Measurements from ENCODE around the gene PDCD11.

Gene PDCD11

DNA sequence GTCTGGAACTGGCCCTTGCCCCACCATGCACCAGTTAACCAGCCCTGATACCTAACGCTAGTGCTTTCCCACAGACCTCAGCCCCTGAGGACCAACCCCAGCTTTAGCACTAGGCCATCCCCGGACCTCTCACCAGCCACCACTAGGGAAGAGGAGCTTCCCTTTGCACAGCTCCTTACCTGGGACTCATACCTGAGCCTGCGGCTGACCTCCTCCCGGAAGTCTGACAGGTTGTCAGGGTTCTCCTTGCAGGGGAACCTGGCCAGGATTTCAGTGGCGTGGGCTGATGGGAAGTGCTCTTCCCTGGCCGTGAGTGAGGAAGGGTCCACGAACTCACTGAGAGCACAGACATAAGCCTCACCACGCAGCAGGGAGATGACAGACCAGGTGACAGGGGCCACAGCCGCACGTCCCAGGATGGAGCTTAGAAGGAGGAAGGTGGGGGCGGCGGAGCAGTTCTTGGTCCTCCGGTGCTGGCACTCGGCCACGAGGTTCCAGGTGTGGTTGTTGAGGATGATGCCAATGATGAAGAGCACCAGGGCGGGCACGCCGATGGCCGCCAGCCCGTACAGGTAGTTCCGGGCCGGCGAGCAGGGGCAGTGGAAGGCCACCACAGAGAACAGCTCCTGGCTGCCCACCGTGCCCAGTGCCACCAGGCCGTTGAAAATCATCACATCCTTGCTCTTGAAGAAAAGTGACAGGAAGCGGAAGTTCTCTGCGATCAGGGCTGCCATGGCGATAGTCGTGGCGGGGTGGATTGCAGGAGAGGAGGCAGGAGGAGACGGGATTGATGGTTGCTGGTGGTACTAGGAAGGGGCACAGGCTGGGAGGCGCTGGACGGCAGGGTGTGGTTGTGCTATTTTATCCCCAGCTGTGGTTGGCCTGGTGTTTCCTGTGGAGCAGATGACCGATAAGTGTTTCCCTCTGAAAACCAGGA lies 53.0 kb downstream of the PDCD11 start:
- DNase-seq (ENCODE audit: low read depth), result no peak

DNA sequence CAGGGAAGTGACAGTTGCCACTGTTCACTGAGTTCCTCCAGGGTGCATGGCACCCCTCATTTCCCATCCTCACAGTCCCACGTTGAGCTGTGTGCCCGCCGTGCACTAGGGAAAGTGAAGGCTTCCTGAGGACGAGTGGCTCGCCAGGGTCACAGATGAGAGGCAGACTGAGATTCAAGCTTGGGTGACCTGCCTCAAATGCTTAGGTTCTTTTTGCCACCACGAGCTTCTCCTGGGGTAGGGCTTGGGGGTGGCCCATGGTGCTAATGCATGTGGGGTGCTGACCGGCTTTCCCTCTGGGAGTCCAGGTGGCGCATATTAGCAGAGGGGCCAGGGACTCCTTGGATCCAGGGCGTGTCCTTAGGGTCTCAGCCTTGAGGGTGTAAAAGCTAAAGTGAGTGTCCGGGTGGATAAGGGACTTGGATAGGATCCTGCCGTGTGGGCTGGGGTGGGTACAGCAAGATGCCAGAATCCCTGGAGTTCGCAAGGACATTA lies 53.8 kb downstream of the PDCD11 start:
- no peak for DNase-seq (ENCODE audit: low read depth)

DNA sequence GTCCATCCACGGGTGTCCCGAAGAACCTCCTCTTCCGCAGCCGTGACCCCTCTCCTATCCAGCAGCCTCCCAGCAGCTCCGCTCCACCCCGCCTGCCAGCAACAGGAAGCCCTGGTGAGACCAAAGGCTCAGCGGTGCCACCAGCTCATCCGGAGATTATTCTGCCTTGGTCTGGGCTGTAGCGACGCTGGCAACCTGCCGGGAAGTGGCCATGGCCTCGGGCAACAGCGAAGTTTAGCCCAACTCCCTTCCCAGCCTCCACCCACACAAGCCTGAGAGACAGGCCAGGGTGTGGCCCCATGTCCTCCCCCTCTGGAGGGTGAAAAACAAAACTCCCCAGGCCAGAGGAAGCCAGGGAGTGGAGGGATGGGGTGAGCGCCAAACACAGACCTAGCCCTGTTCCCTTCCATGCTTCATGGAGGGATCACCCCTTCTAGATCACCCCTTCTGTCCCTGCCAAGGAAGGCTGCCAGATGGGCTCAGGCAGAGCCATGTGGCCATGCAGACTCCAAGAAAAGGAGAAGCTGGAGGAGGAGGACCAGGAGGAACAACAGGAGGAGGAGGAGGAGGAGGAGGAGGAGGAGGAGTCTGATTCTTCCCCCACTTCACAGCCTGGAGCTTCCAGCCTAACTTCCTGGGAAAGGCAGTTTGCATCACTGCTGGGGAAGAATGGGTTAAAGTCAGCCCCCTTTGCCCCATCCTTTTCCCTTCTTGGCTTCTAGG lies 54.8 kb downstream of the PDCD11 start:
- DNase-seq (ENCODE audit: low read depth), result no peak

DNA sequence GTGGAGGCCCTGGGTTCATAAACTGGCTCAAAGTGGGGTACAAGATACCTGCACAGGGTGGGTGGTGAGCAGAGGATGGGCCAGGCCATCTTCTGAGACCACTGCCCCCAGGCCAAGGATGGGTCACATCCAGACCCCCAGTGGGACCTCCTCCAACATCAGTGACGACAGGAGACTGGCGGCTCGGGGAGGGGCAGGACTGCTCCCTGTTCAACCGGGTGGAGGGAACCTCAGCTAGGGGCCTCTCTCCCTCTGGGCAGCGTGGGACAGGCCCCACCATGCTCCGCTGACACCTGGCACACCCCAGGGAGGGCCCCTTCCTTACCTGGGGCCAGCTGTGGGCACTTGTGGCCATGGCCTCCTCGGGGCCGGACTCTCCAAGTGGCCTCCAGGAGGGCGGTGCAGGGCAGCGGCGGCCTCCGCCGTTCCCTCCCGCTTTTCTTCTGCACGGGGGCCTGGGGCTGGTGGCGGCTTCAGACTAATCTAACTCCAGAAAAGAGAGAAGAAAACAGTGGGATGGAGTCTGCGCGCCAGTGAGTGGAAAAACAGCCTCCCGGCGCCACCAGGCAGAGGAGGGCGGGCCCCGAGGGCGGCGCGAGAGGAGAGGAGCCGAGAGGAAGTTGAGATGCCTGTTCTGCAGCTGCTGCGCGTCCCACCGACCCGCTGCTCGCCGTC lies 55.5 kb downstream of the PDCD11 start, which contains the start of gene CALHM2:
CALHM2 (minus strand) TSS at position 540 of the 675 bp plus-strand sequence. CDS start 2,429 bp downstream, outside the sequence.
- DNase-seq (ENCODE audit: low read depth), result peak; percentile 39

DNA sequence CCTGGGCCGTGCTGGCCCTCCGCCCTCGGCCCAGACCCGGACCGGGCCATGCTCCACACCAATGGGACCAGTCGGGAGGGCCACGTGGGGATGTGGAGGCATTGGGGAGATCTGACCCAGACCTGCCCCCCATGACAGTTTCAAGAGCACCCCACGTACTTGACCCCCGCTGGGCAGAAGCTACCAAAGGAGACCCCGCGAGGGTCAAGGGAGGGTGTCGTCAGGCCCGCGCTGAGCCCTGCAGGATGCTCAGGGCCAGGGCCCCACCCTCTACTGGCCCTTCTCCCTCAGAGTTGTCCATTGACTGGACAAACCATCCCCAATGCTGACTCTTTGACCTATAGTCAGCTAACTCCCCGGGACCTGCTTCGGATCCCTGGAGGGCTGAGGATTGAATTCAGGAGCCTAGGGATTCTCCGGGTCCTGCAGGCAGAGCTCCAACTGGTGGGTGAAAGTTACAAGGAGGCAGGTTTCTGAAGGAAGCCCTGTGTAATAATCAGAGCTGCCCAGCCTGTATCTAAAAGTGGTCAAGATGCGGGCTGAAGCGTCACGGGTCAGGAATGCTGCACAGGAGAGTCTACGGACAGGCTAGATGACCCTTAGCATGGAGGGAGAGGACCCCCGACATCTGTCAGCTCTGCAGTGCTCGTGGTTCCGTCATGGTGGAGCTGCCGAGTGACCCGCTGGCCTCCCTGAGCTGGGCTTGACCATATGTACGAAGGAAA lies 56.2 kb downstream of the PDCD11 start:
- no peak for DNase-seq (ENCODE audit: low read depth)

DNA sequence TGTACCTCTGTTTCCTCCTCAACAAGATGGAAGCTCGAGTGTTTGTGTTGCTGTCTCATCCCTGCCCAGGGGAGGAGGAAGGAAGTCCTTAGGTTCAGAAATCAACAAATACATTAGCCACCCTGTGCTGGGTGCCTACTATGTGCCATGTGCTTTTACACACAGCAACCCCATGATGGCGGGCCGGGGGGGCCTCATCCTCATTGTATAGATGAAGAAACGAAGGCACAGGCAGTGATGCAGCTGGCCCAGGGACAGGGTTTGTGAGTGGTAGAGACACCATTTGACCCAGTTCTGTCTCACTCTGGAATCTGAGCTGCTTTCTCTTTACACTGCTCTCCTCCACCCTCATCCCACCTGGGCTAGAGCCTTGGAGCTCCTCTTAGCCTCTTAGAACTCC lies 57.6 kb downstream of the PDCD11 start:
- no peak for DNase-seq (ENCODE audit: low read depth)

DNA sequence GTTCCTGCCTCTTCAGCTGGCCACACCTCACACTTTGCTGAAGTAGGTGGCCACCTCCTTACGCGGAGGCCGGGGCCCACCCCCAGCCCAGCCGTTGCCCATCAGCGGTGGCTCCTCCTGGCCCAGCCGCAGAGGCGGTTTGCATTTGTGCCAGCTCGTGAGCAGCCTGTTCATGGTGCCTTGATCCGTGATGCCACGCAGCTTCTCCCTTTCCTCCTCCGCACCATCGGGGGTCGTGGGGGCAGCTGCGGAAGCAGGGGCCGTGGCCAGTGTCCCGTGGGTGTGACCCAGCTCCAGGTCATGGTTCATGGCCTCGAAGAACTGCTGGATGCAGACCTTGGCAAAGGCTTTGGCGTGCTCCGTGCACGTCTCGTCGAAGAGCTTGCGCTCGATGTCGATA lies 58.8 kb downstream of the PDCD11 start:
- no peak for DNase-seq (ENCODE audit: low read depth)

DNA sequence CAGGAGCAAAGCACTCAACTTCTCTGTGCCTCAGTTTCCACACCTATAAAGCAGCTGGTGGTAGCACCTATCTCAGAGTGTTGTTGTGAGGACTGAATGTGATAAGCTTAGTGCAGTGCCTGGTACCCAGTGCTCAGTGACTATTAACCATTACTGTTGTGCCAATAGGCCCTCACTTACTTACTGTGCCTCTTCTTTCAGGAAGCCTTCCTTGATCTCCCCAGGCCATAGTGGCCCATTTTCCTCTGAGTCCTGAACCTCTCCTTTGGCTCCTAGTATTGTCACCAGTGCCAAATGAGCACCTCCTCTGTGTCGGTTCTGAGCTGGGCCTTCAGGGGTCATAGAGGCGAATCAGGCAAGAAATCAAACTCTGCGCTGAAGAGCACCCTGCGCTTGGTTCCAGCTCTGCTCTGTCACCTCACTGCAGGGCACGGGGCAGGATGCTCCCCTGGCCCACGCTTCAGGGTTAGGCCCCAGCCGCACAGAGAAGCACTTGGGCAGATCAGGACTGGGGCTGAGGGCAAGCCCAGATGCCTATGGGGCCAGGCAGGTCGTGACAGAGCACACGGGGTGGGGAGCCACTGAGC lies 59.7 kb downstream of the PDCD11 start:
- no peak for DNase-seq (ENCODE audit: low read depth)

DNA sequence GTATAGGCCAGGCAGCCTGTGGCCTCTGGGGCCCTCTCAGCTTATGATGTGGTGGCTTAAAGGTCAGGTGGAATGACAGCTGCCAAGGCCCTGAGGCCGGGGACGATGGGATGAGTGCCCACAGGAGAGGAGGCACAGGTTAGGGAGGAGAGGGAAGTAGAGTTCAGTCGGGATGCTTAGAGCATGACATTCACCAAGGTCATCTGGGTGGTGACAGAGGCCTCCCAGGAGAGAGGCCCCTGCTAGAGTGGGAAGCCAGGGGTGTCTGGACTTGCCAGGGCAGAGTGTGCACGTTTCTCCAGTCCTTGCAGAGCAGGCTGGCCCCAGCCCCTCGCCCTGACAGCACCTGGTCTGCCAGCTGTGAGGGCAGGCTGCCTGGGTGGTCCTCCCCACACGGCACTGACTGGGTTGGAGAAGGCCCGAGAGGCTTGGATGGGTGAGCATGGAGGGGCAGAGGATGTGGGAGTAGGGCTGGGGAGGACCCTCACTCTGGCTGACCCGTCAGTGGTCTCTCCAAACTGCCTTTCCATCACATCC lies 60.8 kb downstream of the PDCD11 start:
- DNase-seq (ENCODE audit: low read depth), result no peak

DNA sequence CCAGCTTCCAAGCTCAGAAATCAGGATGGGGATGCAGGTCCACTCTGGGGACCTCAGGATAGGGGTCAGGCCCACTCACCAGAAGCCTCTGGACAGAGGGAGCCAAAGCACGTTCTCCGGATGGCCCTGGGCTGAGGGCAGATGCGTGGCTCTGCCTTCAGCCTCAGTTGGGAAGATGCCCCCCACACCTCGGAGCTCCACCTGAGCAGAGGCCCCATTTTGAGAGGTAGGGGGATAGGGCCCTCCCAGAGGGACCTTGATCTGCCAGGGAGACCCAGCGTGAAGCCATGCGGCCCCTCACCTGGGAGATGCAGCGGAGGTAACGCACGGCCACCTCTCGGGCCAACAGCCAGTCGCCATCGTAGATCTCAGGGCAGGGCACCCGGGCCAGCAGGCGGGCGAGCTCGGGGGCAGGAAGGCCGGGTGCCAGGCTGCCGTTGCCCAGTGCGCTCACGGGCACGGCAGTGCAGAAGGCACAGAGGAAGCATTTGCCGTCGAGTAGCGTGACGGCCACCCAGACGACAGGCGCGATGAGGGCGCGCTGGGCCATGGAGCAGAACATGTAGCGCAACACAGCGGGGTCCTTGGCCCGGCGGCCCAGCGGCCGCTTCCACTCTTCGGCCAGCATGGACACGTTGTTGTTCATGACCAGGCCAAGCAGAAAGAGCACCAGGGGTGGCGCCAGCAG lies 61.6 kb downstream of the PDCD11 start:
- no peak for DNase-seq (ENCODE audit: low read depth)

DNA sequence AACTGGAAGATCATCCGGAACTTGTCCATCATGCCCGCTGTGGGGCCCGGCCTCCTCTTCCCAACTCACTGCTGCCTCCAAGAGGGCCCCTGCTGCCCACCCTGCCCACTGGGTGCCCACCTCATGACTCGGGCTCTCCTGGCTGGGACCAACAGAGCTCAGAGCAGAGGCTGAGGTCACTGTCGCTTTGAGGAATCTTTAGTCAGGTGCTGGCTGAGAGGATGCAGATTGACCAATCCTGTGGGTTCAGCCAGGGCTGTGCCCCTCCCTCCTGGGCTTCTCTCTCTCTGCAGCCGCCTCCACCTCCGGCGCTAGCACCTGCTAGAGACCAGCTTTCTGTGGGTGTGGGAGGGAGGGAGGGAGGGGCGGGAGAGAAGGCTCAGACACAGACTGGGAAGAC lies 62.3 kb downstream of the PDCD11 start, which contains the start of gene CALHM1:
CALHM1 (minus strand) TSS at position 181 of the 400 bp plus-strand sequence; CDS start at position 32, 149 bp downstream.
- DNase-seq (ENCODE audit: low read depth), result no peak

DNA sequence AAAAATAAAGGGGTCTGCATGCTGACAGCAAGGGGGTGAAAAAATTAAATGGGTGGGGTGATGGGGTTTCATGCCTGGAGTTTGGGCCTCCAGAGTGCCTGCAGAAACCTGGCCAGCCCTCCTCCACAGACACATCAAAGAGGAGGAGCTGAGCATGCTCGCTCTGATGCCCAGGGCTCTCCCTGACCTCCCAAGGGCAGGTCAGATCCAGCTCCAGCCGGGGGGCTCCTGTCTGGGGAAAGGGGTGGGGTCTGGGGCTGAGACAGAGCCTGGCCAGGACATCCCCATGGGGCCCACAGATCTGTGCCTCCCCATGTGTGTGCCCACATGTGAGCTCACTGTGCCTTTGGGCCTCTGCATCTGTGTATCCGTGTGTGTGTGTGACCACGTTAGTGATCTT lies 63.2 kb downstream of the PDCD11 start:
- DNase-seq (ENCODE audit: low read depth), result no peak

DNA sequence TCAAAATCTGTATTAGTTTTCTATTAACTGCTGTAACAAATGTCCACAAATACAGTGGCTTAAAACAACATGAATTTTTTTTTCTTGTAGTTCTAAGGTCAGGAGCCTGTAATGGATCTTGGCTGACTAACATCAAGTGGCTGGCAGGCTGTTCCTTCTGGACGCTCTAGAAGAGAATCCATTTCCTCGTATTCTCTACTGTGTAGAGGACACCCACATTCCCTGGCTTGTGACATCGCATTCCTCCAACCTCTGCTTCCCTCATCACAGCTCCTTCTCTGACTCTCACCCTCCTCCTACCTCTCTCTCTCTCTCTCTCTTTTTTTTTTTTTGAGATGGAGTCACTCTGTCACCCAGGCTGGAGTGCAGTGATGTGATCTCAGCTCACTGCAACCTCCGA lies 67.1 kb downstream of the PDCD11 start:
- DNase-seq (ENCODE audit: low read depth), result no peak

DNA sequence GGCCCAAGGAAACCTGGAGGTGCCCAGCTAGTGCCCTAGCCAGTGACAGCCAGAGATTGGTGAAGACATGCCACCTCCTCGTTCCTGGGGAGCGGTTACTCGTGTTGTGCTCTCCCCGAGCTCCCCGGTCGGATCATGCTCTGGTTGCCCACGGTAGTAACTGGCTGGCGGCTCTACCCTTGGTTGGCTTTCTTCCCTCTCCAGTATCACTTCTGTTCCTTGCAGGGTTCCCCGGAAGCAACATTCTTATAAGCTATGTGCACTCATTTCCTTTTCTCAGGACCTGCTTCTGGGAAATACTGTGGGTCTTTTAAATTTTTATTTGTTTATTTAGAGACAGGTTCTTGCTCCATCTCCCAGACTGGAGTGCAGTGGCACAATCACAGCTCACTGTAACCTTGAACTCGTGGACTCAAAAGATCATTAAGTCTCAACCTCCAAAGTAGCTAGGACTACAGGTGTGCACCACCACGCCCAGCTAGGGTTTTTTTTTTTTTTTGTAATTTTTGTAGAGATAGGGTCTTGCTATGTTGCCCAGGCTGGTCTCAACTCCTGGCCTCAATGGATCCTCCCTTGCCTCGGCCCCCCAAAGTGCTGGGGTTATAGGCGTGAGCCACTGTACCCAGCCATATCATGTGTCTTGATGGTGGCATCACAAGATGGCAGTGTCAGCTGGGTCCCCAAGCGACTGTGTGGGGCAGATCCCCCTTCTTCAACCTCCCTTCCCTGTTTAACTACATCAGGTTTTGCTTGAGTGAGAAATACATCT lies 69.2 kb downstream of the PDCD11 start:
- DNase-seq (ENCODE audit: low read depth), result no peak

DNA sequence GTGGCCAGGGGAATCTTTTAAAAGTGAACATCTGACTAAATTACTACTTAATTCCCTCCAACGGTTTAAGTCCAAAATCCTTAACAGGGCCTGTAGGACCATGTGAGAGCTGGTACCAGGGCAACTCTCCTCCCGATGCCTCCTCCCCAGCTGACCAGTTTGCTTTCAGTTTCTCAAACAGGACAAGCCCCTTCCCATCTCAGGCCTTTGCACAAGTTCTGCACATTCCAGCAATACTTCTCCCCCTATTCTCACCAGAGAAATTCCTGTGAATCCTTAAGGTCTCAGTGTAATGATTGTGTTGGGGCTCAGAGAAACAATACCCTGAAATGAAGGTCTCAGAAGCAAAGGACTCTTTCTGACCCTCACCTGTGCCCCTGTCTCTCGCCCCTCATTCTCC lies 70.3 kb downstream of the PDCD11 start:
- no peak for DNase-seq (ENCODE audit: low read depth)

DNA sequence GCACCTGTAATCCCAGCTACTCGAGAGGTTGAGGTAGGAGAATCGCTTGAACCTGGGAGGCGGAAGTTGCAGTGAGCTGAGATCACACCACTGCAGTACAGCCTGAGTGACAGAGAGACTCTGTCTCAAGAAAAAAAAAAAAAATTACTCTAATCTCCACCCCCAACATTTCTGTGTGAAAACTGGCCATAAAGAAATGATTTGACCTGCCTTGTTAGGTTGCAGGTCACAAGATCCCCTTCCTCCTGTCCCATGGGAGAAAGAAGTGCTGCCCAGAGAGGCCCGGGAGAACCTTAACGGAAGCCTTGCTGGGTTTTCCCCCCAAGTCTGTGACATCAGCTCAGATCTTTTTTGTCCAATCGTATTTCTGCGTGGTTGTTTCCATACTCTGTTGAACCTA lies 71.0 kb downstream of the PDCD11 start:
- DNase-seq (ENCODE audit: low read depth), result no peak

DNA sequence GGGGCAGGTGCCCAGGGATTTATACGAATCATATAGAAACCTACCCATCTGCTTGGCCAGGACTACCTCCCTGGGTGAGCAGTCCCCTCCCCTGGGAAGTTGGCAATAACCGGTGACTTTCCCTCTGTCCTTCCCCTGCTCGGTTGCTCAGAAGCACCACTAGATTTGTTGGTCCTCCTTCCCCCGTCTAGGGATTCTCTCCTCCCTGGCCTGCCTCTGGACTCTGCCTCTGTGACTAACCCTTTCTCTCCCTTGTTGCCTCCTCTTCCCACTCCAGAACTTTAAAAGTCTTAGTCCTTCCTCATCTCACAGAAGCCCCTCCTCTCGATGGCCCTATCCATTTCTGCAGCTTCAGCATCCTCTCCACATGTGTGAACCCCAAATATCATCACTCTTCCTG lies 72.8 kb downstream of the PDCD11 start:
- DNase-seq (ENCODE audit: low read depth), result no peak

DNA sequence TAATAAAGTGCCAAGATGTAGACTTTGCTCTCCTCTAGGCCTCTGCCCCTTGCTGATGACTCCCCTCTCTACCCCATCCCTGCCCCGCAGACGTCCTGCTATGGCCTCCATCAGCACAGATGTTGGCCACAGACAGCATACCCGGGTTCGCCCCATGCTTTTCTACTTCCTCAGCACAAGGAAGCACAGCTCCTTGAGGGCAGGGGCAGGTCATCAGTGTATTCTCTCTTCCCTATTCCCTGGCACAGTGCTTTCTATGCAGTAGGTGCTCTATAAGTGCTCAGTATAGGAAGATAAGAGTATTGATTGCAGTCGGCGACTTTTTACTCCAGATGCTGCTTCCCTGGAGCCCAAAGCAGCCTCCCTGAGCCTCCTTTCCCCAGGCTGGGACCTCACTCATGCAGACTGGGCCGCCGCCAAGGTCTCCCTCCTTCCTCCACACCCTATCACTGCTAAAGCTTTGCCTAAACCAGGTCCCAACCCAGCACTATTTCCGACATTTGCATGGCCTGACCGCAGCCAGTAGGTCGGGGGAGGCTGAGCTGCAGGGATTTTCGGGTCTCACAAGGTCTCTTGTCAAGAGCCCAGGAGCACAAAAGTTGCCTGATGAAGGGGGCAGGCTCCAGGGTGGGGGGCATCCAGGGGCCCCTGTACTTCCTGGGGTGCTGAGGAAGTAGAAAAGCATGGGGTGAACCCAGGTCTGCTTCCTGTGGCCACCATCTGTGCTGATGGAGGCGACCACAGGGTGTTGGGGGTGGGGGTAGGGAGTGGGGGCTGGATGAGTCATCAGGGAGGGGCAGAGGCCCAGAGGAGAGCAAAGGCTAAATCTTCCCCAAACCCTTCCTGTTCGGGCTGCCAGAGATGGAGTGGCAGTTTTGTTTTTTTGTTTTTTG lies 74.6 kb downstream of the PDCD11 start:
- DNase-seq (ENCODE audit: low read depth), result no peak

DNA sequence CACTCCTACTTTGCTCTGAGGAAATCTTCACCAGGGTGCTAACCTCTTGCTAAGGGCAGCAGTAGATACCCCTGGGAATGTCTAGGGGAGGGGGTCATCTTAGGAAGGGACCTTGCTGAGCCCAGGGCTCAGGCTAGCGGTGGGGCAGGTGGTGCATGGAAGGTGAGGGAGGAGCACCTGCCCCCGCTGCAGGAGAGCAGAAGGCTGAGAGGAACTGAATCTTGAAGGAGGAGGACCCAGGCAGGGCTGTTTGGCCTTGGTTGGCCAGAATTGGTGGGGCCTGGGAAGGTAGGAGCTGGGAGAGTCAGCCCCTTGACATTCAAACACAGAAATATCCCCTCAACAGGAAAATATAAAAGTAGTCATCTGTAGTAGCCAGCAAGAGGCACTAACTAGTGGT lies 75.6 kb downstream of the PDCD11 start:
- DNase-seq (ENCODE audit: low read depth), result no peak
